ENCODE measurements around the gene ASTN2. TPM values are rescaled to one million over a fixed set of nuclear protein-coding genes. Genes with fewer than 3 reads are reported as not detected.

ASTN2 gene
- total RNA-seq, 4 donors from 2014 or later = 3.2 to 7.0 (median 5.4) TPM

DNA sequence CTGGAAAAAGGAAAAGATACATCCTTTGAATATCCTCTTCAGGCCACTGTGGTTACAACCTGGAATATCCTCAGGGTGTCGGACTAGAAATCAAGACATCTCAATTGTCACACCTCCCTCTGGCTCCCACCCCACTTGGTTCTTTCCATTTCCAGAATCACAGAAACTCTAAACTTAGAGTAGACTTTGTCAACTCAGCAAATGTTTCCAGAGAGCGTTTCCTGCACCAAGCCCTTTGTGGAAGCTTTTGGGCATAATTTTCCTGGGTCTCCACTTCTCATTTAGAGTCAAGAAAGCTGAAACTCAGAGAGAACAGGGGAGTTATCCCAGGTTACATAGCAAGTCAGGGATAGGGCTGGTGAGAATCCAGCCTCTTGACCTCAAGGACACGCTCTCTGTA, 108.8 kb downstream of the ASTN2 start:
- TF ChIP-seq CTCF (IDR thresholded peaks at IDR 0.05; ENCODE audit: low read depth) = no peak

GRCh38 chr9:117305454-117305853, 109.4 kb downstream of the ASTN2 start:
- no peak for TF ChIP-seq CTCF (IDR thresholded peaks at IDR 0.05; ENCODE audit: low read depth)

DNA sequence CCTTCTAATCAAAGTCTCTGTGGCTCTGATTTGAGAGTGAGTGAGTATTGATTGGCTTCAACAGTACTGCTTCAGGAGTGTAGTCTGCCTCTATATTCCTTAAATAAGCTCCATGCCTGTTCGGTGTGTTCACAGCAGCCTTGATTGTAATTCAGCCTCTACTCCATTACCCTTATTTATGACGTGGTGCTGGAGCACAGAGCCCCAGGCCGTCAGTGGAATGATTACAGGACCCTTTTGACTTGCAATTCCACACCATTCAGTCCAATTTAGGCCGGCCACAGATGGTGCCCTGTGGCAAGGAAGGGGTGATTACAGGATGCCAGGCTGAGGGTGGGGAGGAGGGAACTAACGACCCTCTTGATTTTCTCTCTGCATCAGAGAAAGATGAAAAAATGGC, 110.3 kb downstream of the ASTN2 start:
- no peak for TF ChIP-seq CTCF (IDR thresholded peaks at IDR 0.05; ENCODE audit: low read depth)

DNA sequence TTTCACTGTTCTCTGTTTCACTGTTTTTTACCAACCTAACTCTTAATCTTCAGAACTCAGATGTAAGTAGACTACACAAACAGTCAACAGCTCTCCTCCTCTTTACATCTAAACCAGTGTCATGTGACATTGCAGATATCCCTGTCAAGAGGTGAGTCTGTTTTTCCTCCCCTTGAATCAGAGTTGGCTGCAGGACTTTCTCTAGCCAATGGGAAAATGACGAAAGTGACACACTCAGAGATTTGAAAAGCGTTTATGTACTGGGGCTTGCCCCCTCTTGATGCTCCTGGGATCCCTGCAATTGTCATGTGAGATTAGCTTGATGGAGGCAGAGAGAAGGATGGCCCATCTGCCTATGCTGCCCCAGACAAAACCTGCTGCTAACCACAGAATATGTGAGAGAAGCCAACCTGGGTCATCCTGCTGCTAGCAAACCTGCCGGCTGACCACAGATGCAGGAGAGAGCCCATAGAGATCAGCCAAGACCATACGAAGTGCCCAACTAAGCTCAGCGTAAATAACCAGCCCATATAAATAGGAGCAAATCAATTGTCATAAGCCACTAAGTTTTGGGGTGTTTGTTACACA, 111.1 kb downstream of the ASTN2 start:
- TF ChIP-seq CTCF (IDR thresholded peaks at IDR 0.05; ENCODE audit: low read depth) = no peak

DNA sequence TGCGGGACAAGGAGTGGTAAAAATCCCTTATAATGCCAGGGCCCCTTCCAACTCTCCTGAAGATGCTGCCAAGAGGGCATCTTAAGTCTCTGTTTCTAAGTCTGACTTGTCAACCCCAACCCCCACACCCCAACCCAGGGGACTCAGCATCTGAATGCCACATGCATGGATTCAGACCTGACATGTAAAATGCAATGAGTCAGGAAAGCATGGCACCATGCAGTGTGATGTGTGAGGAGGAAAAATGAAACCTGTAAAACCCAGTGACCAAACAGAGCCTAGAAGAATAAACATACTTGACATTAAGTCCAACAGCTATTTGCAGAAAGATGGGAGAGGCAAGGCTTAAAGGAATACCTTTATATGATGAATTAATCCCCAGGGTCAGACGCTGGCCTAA, 112.4 kb downstream of the ASTN2 start:
- TF ChIP-seq CTCF (IDR thresholded peaks at IDR 0.05; ENCODE audit: low read depth) = no peak

- no peak for TF ChIP-seq CTCF (IDR thresholded peaks at IDR 0.05; ENCODE audit: low read depth)
Measured at GRCh38 chr9:117300371-117301110, 114.3 kb downstream of the ASTN2 start.

DNA sequence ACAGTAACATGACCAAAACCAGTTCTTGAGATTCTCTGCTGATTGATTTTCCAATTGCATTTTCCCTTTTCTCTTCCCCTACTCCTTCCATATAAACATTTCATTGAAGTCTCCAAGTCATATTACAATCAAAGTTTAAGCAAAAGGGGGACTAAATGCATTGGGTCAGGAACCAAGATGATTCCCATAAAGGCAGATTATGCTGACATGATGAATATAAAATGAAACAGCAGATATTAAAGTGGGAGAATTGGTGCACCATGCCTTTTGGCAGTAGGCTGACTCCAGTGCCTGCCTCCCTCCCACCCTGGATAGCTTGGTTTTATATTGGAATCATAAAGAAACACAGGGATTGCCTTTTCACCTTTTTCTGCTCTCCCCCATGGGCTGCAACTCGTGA, 118.4 kb downstream of the ASTN2 start:
- TF ChIP-seq CTCF (IDR thresholded peaks at IDR 0.05; ENCODE audit: low read depth) = no peak
